GM12878 (cell line): Measurements from ENCODE around the gene RBMS3. TPM values are rescaled to one million over a fixed set of nuclear protein-coding genes. Genes with fewer than 3 reads are reported as not detected.

Source experiments
- ATAC-seq: fragments of 200-7000 bp; cut with Tn5 transposase; 3 replicates; pipeline ENCODE4 v1.9.1; 2020; ENCODE audit warnings: mild to moderate bottlenecking, moderate library complexity
- BruUV-seq: library from RNA; stranded (reverse); fragments of 400-500 nt; replicated peaks from 2 replicates; lab custom pipeline; 2021; lab: Mats Ljungman, UMichigan
- CTCF ChIA-PET: fragments of 300-600 bp; sonication (Branson Sonifier 250); formaldehyde crosslinking; extraction: SDS; loops from one replicate; lab custom pipeline; 2021; ENCODE audit warnings: inconsistent platforms; lab: Yijun Ruan, JAX
- POLR2A ChIA-PET: fragments of 350-600 bp; formaldehyde crosslinking; extraction: SDS; loops from one replicate; lab custom pipeline; 2021; ENCODE audit warnings: inconsistent platforms; lab: Charles Lee
- RAD21 ChIA-PET: fragments of 300-600 bp; sonication (Branson Sonifier 250); formaldehyde crosslinking; loops from one replicate; lab custom pipeline; 2023; ENCODE audit warnings: antibody characterized with exemption; ENCODE audit not compliant: unreplicated experiment; lab: Charles Lee
- SMC1A ChIA-PET: fragments of 300-600 bp; sonication (Branson Sonifier 250); formaldehyde crosslinking; loops from one replicate; lab custom pipeline; 2023; ENCODE audit not compliant: unreplicated experiment, uncharacterized antibody; lab: Charles Lee
- DNase-seq: peaks from one replicate; pipeline ENCODE4 v3.0.0-alpha.2; 2011; ENCODE audit warnings: low read depth, low spot score
- FAIRE-seq: peaks from 3 replicates; lab custom pipeline; 2011; peaks lifted over from hg19 to GRCh38; lab: Jason Lieb, UNC
- H2AFZ ChIP-seq: 2 replicates; pipeline ENCODE4 v1.6.0; 2011; ENCODE audit warnings: low read depth, low read length, control low read depth; ENCODE audit not compliant: control insufficient read depth
- H3K27ac ChIP-seq: 2 replicates; pipeline ENCODE4 v1.5.1; 2011; ENCODE audit warnings: control low read depth; ENCODE audit not compliant: control insufficient read depth, insufficient read depth
- H3K27me3 ChIP-seq, 2 experiments: replicated peaks in 1 of 2; 2 replicates each; pipeline versions ENCODE4 v1.6.0 to v1.6.1; 2011; ENCODE audit warnings: low read length in 1 of 2; ENCODE audit not compliant: control insufficient read depth in 2 of 2, insufficient read depth in 2 of 2
- H3K36me3 ChIP-seq, 2 experiments: 2 replicates each; pipeline ENCODE4 v1.5.1; 2011; ENCODE audit warnings: low read length in 1 of 2; ENCODE audit not compliant: control insufficient read depth in 2 of 2, insufficient read depth in 2 of 2
- H3K4me1 ChIP-seq: 2 replicates; pipeline ENCODE4 v1.6.1; 2011; ENCODE audit warnings: mild to moderate bottlenecking, low read length, moderate library complexity, mixed read lengths; ENCODE audit not compliant: control insufficient read depth, insufficient read depth
- H3K4me2 ChIP-seq: 2 replicates; pipeline ENCODE4 v1.6.0; 2011; ENCODE audit warnings: control low read depth; ENCODE audit not compliant: control insufficient read depth, insufficient read depth
- H3K4me3 ChIP-seq: fragments of 200-600 bp; sonication (generic); 2 replicates; pipeline ENCODE4 v1.5.1; 2016
- H3K79me2 ChIP-seq: 2 replicates; pipeline ENCODE4 v1.6.0; 2011; ENCODE audit warnings: low read length; ENCODE audit not compliant: control insufficient read depth, insufficient read depth
- H3K9ac ChIP-seq: 2 replicates; pipeline ENCODE4 v1.8.0; 2011; ENCODE audit warnings: low read length, control low read depth, mixed read lengths; ENCODE audit not compliant: control insufficient read depth, insufficient read depth
- H3K9me3 ChIP-seq: replicated peaks from 3 replicates; pipeline ENCODE4 v1.5.1; 2011; ENCODE audit warnings: mild to moderate bottlenecking, low read length; ENCODE audit not compliant: control insufficient read depth, insufficient read depth
- H4K20me1 ChIP-seq: 2 replicates; pipeline ENCODE4 v1.6.0; 2011; ENCODE audit not compliant: control insufficient read depth, insufficient read depth
- CHD4 ChIP-seq: fragments of 200-600 bp; sonication (generic); IDR thresholded peaks from 2 replicates; pipeline ENCODE4 v1.6.1; 2016; ENCODE audit warnings: mild to moderate bottlenecking
- DPF2 ChIP-seq: fragments of 450-650 bp; IDR thresholded peaks from 2 replicates; pipeline ENCODE4 v1.6.1; 2017; ENCODE audit warnings: mild to moderate bottlenecking
- HDAC6 ChIP-seq: fragments of 200-600 bp; sonication (generic); IDR thresholded peaks from one replicate; pipeline ENCODE4 v1.8.0; 2017; ENCODE audit warnings: antibody characterized with exemption; ENCODE audit not compliant: unreplicated experiment
- PML ChIP-seq: IDR thresholded peaks from 2 replicates; pipeline ENCODE4 v1.6.1; 2012; ENCODE audit warnings: low read length, inconsistent platforms
- POU2F2 ChIP-seq: IDR thresholded peaks from 3 replicates; pipeline ENCODE4 v1.6.1; 2011; ENCODE audit warnings: low read depth, mild to moderate bottlenecking, low read length, borderline replicate concordance
- RBBP5 ChIP-seq: fragments of 200-600 bp; sonication (generic); conservative IDR thresholded peaks from 2 replicates; pipeline ENCODE4 v1.6.1; 2016
- SIN3A ChIP-seq: IDR thresholded peaks from 2 replicates; pipeline ENCODE4 v1.6.1; 2012; ENCODE audit warnings: low read depth, low read length, improper control_type of control experiment
- TAF1 ChIP-seq: IDR thresholded peaks from 2 replicates; pipeline ENCODE4 v1.6.1; 2011; ENCODE audit warnings: mild to moderate bottlenecking, low read depth, low read length, borderline replicate concordance
- ZBTB33 ChIP-seq: fragments of 450-650 bp; IDR thresholded peaks from 2 replicates; pipeline ENCODE4 v1.6.1; 2017; ENCODE audit warnings: mild to moderate bottlenecking
- ZBTB40 ChIP-seq: fragments of 450-650 bp; IDR thresholded peaks from 2 replicates; pipeline ENCODE4 v1.6.1; 2016; ENCODE audit warnings: mild to moderate bottlenecking, moderate library complexity, borderline replicate concordance
- ZNF274 ChIP-seq: IDR thresholded peaks from one replicate; pipeline ENCODE4 v1.8.0; 2011; ENCODE audit not compliant: insufficient read length, insufficient read depth
- ZNF384 ChIP-seq: IDR thresholded peaks from 2 replicates; pipeline ENCODE4 v1.6.1; 2012; ENCODE audit warnings: low read depth, mild to moderate bottlenecking, low read length, improper control_type of control experiment, borderline replicate concordance
- WGBS: methylation state at CpG from one replicate; pipeline ENCODE4 v1.1.6; 2016; ENCODE audit warnings: low lambda C conversion rate; ENCODE audit not compliant: insufficient replicate concordance, insufficient coverage; ENCODE audit errors: missing lambda C conversion rate; 5-methylcytosine and 5-hydroxymethylcytosine counted together
- in situ Hi-C: fragments of 300-500 bp; cut with MboI; formaldehyde crosslinking; loops from 9 replicates; pipeline ENCODE4 v1.14.3; 2018; ENCODE audit warnings: mixed read lengths
- intact Hi-C: fragments of 100-400 bp; cut with micrococcal nuclease; formaldehyde crosslinking; loops from one replicate; pipeline ENCODE4 v1.14.2; 2022; ENCODE audit not compliant: unreplicated experiment
- polyA plus RNA-seq, 11 experiments: library from polyadenylated mRNA; depleted of rRNA in 4 of 11; unstranded in 6 of 11; stranded (reverse) in 5 of 11; fragments of >200 nt; fragmentation: Nextera tagmentation in 4 of 11; fragmentation: Illumina TruSeq in 1 of 11; extraction: Ambion mirVana in 4 of 11; extraction: Trizol in 1 of 11; gene quantifications; 1 replicate in 1 of 11; 2 replicates in 10 of 11; pipeline versions ENCODE4 v1.2.1 to v1.2.3, GENCODE V29; 2011 to 2016; ENCODE audit warnings: inconsistent platforms in 2 of 11, missing spikeins in 2 of 11, low read depth in 1 of 11
- total RNA-seq, 4 experiments: library from RNA; depleted of rRNA in 3 of 4; stranded (reverse); fragments of >200 nt in 3 of 4; fragmentation: Illumina TruSeq in 1 of 4; extraction: Trizol in 1 of 4; gene quantifications; 2 replicates each; pipeline versions ENCODE4 v1.2.1 to v1.2.3, GENCODE V29; 2013 to 2021
- TF ChIP-seq, protein P1 (sequence below): fragments of 450-650 bp; formaldehyde crosslinking; IDR thresholded peaks from 2 replicates; pipeline ENCODE4 v1.5.0; 2022; ENCODE audit warnings: mild to moderate bottlenecking, missing genetic modification characterization
- TF ChIP-seq, protein P2 (sequence below): fragments of 450-650 bp; IDR thresholded peaks from 2 replicates; pipeline ENCODE4 v1.6.1; 2017; ENCODE audit warnings: low read depth, mild to moderate bottlenecking, moderate library complexity

Gene RBMS3
- total and polyA plus RNA-seq, 10 of the 15 experiments (the other 5 are each of a cell fraction or from before 2014, with no cell fraction given) = 0.79 to 4.7 (median 3.1) TPM

- DNase-seq (no peak), ATAC-seq (no peak), FAIRE-seq (no peak)
- BruUV-seq = no TSS peak
- intact Hi-C loops (no loop called here), in situ Hi-C loops (no loop called here)
- no peak overlapping the region for H3K4me3 ChIP-seq
- no peaks in the 10 kb centered on the region; a peak in 1 of 4 replicates for H3K27me3 ChIP-seq
- H3K4me2 ChIP-seq = no peak overlapping the region
- ChIA-PET POLR2A (no interaction called here), CTCF (interaction anchor here (1.3 to 1.4 kb wide), 2 partner anchors 21 to 77 kb away, joined by 3 read pairs; no protein-coding TSS in a partner anchor), RAD21 (no interaction called here), SMC1A (interaction anchor here (1.0 to 1.6 kb wide), 3 partner anchors 9 to 53 kb away, joined by 3 to 5 read pairs (median 4); no protein-coding TSS in a partner anchor)
- no peaks in the 10 kb centered on the region for H3K79me2 ChIP-seq
- H2AFZ ChIP-seq = no peak overlapping the region
- H3K4me1 ChIP-seq = peaks cover 4% of the 10 kb centered on the region; the same call in 1 of the 2 replicates
- no peak overlapping the region for H3K27ac ChIP-seq
- 67% methylated on average over 4 of the region's 4 CpGs for WGBS
- H3K9ac ChIP-seq = no peak overlapping the region
- H3K9me3 ChIP-seq = no peaks in the 10 kb centered on the region
- no peaks in the 10 kb centered on the region for H4K20me1 ChIP-seq
- no peaks in the 10 kb centered on the region for H3K36me3 ChIP-seq
- TF ChIP-seq PML (no peak), ZBTB40 (no peak), ZNF274 (no peak), DPF2 (no peak), ZNF384 (no peak), CHD4 (no peak), TAF1 (no peak), SIN3A (no peak), ZBTB33 (no peak), RBBP5 (no peak), POU2F2 (no peak), HDAC6 (no peak)
- TF ChIP-seq, protein P1, sequence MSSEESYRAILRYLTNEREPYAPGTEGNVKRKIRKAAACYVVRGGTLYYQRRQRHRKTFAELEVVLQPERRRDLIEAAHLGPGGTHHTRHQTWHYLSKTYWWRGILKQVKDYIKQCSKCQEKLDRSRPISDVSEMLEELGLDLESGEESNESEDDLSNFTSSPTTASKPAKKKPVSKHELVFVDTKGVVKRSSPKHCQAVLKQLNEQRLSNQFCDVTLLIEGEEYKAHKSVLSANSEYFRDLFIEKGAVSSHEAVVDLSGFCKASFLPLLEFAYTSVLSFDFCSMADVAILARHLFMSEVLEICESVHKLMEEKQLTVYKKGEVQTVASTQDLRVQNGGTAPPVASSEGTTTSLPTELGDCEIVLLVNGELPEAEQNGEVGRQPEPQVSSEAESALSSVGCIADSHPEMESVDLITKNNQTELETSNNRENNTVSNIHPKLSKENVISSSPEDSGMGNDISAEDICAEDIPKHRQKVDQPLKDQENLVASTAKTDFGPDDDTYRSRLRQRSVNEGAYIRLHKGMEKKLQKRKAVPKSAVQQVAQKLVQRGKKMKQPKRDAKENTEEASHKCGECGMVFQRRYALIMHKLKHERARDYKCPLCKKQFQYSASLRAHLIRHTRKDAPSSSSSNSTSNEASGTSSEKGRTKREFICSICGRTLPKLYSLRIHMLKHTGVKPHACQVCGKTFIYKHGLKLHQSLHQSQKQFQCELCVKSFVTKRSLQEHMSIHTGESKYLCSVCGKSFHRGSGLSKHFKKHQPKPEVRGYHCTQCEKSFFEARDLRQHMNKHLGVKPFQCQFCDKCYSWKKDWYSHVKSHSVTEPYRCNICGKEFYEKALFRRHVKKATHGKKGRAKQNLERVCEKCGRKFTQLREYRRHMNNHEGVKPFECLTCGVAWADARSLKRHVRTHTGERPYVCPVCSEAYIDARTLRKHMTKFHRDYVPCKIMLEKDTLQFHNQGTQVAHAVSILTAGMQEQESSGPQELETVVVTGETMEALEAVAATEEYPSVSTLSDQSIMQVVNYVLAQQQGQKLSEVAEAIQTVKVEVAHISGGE (CRISPR knock-in tag) = no peak
- TF ChIP-seq, protein P2, sequence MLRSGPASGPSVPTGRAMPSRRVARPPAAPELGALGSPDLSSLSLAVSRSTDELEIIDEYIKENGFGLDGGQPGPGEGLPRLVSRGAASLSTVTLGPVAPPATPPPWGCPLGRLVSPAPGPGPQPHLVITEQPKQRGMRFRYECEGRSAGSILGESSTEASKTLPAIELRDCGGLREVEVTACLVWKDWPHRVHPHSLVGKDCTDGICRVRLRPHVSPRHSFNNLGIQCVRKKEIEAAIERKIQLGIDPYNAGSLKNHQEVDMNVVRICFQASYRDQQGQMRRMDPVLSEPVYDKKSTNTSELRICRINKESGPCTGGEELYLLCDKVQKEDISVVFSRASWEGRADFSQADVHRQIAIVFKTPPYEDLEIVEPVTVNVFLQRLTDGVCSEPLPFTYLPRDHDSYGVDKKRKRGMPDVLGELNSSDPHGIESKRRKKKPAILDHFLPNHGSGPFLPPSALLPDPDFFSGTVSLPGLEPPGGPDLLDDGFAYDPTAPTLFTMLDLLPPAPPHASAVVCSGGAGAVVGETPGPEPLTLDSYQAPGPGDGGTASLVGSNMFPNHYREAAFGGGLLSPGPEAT = no peak
These were observed 653.9 kb downstream of the RBMS3 start for GRCh38 chr3:29934751-29935150.
